B cell (primary cell): ENCODE measurements around the gene GOSR2. TPM values are rescaled to one million over a fixed set of nuclear protein-coding genes. Genes with fewer than 3 reads are reported as not detected.

Experiments used
- ATAC-seq: fragments of 200-7000 bp; cut with Tn5 transposase; one replicate; pipeline ENCODE4 v1.10.0; 2021; ENCODE audit warnings: low read depth, mild to moderate bottlenecking, moderate number of reproducible peaks, moderate library complexity
- CTCF ChIA-PET: fragments of 350-600 bp; sonication (Branson Sonifier 250); formaldehyde crosslinking; loops from one replicate; lab custom pipeline; 2021; ENCODE audit warnings: antibody characterized with exemption, inconsistent platforms; lab: Charles Lee
- POLR2A ChIA-PET: fragments of 350-600 bp; sonication (Branson Sonifier 250); formaldehyde crosslinking; loops from one replicate; lab custom pipeline; 2021; ENCODE audit warnings: antibody characterized with exemption; lab: Charles Lee
- DNase-seq: peaks from one replicate; pipeline ENCODE4 v3.0.0; 2013
- H2AFZ ChIP-seq: 2 replicates; pipeline ENCODE4 v1.6.1; 2012; ENCODE audit warnings: mild to moderate bottlenecking, low read depth, low read length; ENCODE audit not compliant: insufficient read depth, poor library complexity, severe bottlenecking
- H3K27ac ChIP-seq, 2 donors: 1 replicate in 1 of 2; 2 replicates in 1 of 2; pipeline ENCODE4 v1.5.1; 2012 to 2013; ENCODE audit warnings: low read length in 2 of 2, mild to moderate bottlenecking in 2 of 2, moderate library complexity in 1 of 2
- H3K27me3 ChIP-seq, 4 experiments: fragments of 200-600 bp in 1 of 4; sonication (generic) in 1 of 4; replicated peaks in 1 of 4; 1 replicate in 2 of 4; 2 replicates in 2 of 4; pipeline versions ENCODE4 v1.6.1 to v1.7.0; 2013 to 2016; ENCODE audit warnings: low read length in 3 of 4, mild to moderate bottlenecking in 2 of 4, mixed read lengths in 1 of 4, moderate library complexity in 1 of 4; ENCODE audit not compliant: insufficient read depth in 4 of 4, control insufficient read depth in 3 of 4; ENCODE audit errors: control extremely low read depth in 1 of 4
- H3K36me3 ChIP-seq, 2 experiments: replicated peaks in 1 of 2; 1 replicate in 1 of 2; 2 replicates in 1 of 2; pipeline versions ENCODE4 v1.6.1 to v1.7.1; 2013; ENCODE audit warnings: low read length in 1 of 2; ENCODE audit not compliant: insufficient read depth in 2 of 2, control insufficient read depth in 1 of 2; ENCODE audit errors: control extremely low read depth in 1 of 2, extremely low read depth in 1 of 2
- H3K4me1 ChIP-seq, 2 donors: fragments of 200-600 bp in 1 of 2; sonication (generic) in 1 of 2; 1 replicate in 1 of 2; 2 replicates in 1 of 2; pipeline versions ENCODE4 v1.5.1 to v1.6.1; 2013 to 2017; ENCODE audit warnings: low read length in 2 of 2; ENCODE audit not compliant: control insufficient read depth in 2 of 2, insufficient read depth in 2 of 2
- H3K4me2 ChIP-seq: replicated peaks from 2 replicates; pipeline ENCODE3; 2012; ENCODE audit warnings: mild to moderate bottlenecking, low read depth, low read length; ENCODE audit not compliant: poor library complexity, severe bottlenecking
- H3K4me3 ChIP-seq, 5 experiments: fragments of 200-600 bp in 1 of 5; sonication (generic) in 1 of 5; 1 replicate in 3 of 5; 2 replicates in 2 of 5; pipeline versions ENCODE4 v1.5.1 to v1.7.0; 2011 to 2016; ENCODE audit warnings: low read length in 4 of 5, mild to moderate bottlenecking in 4 of 5, low read depth in 2 of 5, control low read depth in 1 of 5, moderate library complexity in 1 of 5; ENCODE audit not compliant: insufficient read depth in 1 of 5; ENCODE audit errors: control extremely low read depth in 1 of 5, extremely low read depth in 1 of 5
- H3K79me2 ChIP-seq: fragments of 200-600 bp; sonication (generic); one replicate; pipeline ENCODE4 v1.6.0; 2016; ENCODE audit warnings: low read length; ENCODE audit not compliant: control insufficient read depth, insufficient read depth
- H3K9ac ChIP-seq: fragments of 200-600 bp; sonication (generic); 2 replicates; pipeline ENCODE4 v1.6.1; 2017; ENCODE audit warnings: mild to moderate bottlenecking, low read length, moderate library complexity
- H3K9me3 ChIP-seq, 3 donors: one replicate each; pipeline versions ENCODE4 v1.6.1 to v1.7.1; 2013; ENCODE audit warnings: low read length in 2 of 3; ENCODE audit not compliant: control insufficient read depth in 2 of 3, insufficient read depth in 1 of 3; ENCODE audit errors: control extremely low read depth in 1 of 3
- H4K20me1 ChIP-seq: 2 replicates; pipeline ENCODE4 v1.6.0; 2012; ENCODE audit warnings: mild to moderate bottlenecking, low read length; ENCODE audit not compliant: insufficient read depth, control insufficient read depth, poor library complexity, severe bottlenecking
- H3K27ac Mint-ChIP-seq: one replicate; pipeline ENCODE4 v1.8.0; 2021; ENCODE audit warnings: mixed read lengths
- H3K27me3 Mint-ChIP-seq: one replicate; pipeline ENCODE4 v1.8.0; 2021; ENCODE audit warnings: mixed read lengths
- H3K4me1 Mint-ChIP-seq: one replicate; pipeline ENCODE4 v1.8.0; 2021; ENCODE audit warnings: mixed read lengths
- H3K4me3 Mint-ChIP-seq: one replicate; pipeline ENCODE4 v1.8.0; 2021; ENCODE audit warnings: mixed read lengths
- H3K9me3 Mint-ChIP-seq: one replicate; pipeline ENCODE4 v1.8.0; 2022; ENCODE audit warnings: mixed read lengths; ENCODE audit not compliant: insufficient read depth
- CTCF ChIP-seq: fragments of 200-600 bp; IDR thresholded peaks from one replicate; pipeline ENCODE4 v1.8.0; 2022; ENCODE audit warnings: antibody characterized with exemption, mild to moderate bottlenecking
- EZH2 ChIP-seq: IDR thresholded peaks from 2 replicates; pipeline ENCODE4 v1.6.1; 2012; ENCODE audit warnings: borderline replicate concordance, low read depth, mild to moderate bottlenecking, moderate library complexity, low read length; ENCODE audit not compliant: insufficient read depth, poor library complexity, severe bottlenecking
- WGBS: methylation state at CpG from one replicate; pipeline ENCODE4 v1.1.5; 2013; ENCODE audit warnings: missing lambda C conversion rate; ENCODE audit not compliant: insufficient coverage; 5-methylcytosine and 5-hydroxymethylcytosine counted together
- intact Hi-C: fragments of 100-400 bp; cut with micrococcal nuclease; formaldehyde crosslinking; loops from one replicate; pipeline ENCODE4 v1.10.0; 2022
- polyA plus RNA-seq: library from polyadenylated mRNA; depleted of rRNA; stranded (reverse); fragments of >200 nt; gene quantifications from 2 replicates; pipeline ENCODE4 v1.2.3, GENCODE V29; 2012
- total RNA-seq, 2 donors: library from RNA; stranded (reverse); fragments of 120-200 nt in 1 of 2; gene quantifications; 1 replicate in 1 of 2; 2 replicates in 1 of 2; pipeline versions ENCODE4 v1.2.3 to v1.2.4, GENCODE V29; 2013 to 2022

The GOSR2 gene
- total and polyA plus RNA-seq, 2 donors (not counting 1 experiment from before 2014, with no cell fraction given), result 33.2 to 91.0 TPM

DNA sequence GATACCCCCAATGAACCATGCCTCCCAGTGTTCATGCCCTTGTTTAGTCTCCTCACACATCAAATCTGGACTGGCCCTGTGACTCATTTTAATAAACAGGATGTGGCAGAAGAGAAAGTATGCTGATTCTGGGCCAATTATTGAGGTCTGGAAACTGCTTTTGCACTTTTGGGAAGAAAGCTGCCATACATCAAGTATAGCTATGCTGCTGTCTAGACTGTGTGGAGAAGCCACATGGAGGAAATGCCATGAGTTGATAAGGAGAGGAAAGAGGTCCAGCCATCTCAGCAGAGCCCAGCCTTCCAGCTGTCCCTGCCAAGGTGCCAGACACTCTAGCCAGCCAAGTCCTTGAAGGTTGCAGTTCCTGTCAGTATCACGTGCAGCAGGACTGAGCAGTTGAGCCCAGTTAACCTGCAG, 39.4 kb downstream of the GOSR2 start:
- no peaks in the 10 kb centered on the region for H3K36me3 ChIP-seq
- ATAC-seq (no peak), DNase-seq (no peak)
- Mint-ChIP-seq H3K4me3 (no peak overlapping the region), H3K27me3 (peaks cover 14% of the 10 kb centered on the region), H3K27ac (no peak overlapping the region), H3K9me3 (peaks cover 3% of the 10 kb centered on the region), H3K4me1 (peaks cover 3% of the 10 kb centered on the region)
- H3K27me3 ChIP-seq, result peaks cover 0 to 8% (median 3%) of the 10 kb centered on the region in 4 experiments
- no peak overlapping the region for H3K4me3 ChIP-seq
- TF ChIP-seq EZH2 (no peak), CTCF (no peak)
- H2AFZ ChIP-seq, result no peak overlapping the region
- intact Hi-C loops, result no loop called here
- no peaks in the 10 kb centered on the region for H4K20me1 ChIP-seq
- ChIA-PET CTCF (no interaction called here), POLR2A (no interaction called here)
- H3K4me2 ChIP-seq, result no peak overlapping the region
- H3K9me3 ChIP-seq, result peaks cover 0 to 5% (median 0%) of the 10 kb centered on the region in 3 donors
- no peaks in the 10 kb centered on the region for H3K79me2 ChIP-seq
- peaks cover 0 to 3% of the 10 kb centered on the region in 2 donors for H3K4me1 ChIP-seq
- no CpG with 5 or more reads among the region's 1 CpG for WGBS
- H3K9ac ChIP-seq, result no peak overlapping the region
- no peak overlapping the region for H3K27ac ChIP-seq

GRCh38 chr17:46963571-46963970, 40.6 kb downstream of the GOSR2 start:
- Histone ChIP-seq H3K9ac (no peak overlapping the region), H3K27ac (no peak overlapping the region), H4K20me1 (no peaks in the 10 kb centered on the region), H3K9me3 (peaks cover 0 to under 1% (median 0%) of the 10 kb centered on the region in 3 donors), H3K36me3 (peaks cover 0 to under 1% of the 10 kb centered on the region in 2 experiments), H2AFZ (no peak overlapping the region), H3K27me3 (peaks cover 0 to 8% (median 3%) of the 10 kb centered on the region in 4 experiments), H3K4me3 (no peak overlapping the region), H3K4me1 (peaks cover 0 to 3% of the 10 kb centered on the region in 2 donors), H3K4me2 (no peak overlapping the region), H3K79me2 (no peaks in the 10 kb centered on the region)
- H3K4me3 Mint-ChIP-seq, result no peak overlapping the region
- ATAC-seq (no peak), DNase-seq (no peak)
- H3K9me3 Mint-ChIP-seq, result peaks cover 3% of the 10 kb centered on the region
- ChIA-PET POLR2A (no interaction called here), CTCF (no interaction called here)
- WGBS, result 83% methylated on average over 1 of the region's 2 CpGs
- TF ChIP-seq EZH2 (no peak), CTCF (no peak)
- H3K27me3 Mint-ChIP-seq, result peaks cover 9% of the 10 kb centered on the region
- no peak overlapping the region for H3K27ac Mint-ChIP-seq
- intact Hi-C loops, result no loop called here
- H3K4me1 Mint-ChIP-seq, result peaks cover 3% of the 10 kb centered on the region
